IgD-negative memory B cell (primary cell): ENCODE data around the gene SERBP1. TPM values are rescaled to one million over a fixed set of nuclear protein-coding genes. Genes with fewer than 3 reads are reported as not detected.
"Not testable (repeated sequence)": the region's sequence is repeated elsewhere in the genome, so short reads cannot be mapped to it uniquely, and the experiment has no call there.

ENCODE experiments used
- H3K27ac Mint-ChIP-seq, 3 donors: one replicate each; pipeline ENCODE4 v1.8.0; 2020 to 2022; ENCODE audit warnings: mild to moderate bottlenecking in 3 of 3, mixed read lengths in 3 of 3, moderate library complexity in 1 of 3
- H3K27me3 Mint-ChIP-seq: one replicate; pipeline ENCODE4 v1.8.0; 2021; ENCODE audit warnings: mixed read lengths
- H3K36me3 Mint-ChIP-seq: one replicate; pipeline ENCODE4 v1.8.0; 2020; ENCODE audit warnings: mild to moderate bottlenecking, mixed read lengths
- H3K4me1 Mint-ChIP-seq, 3 donors: one replicate each; pipeline ENCODE4 v1.8.0; 2020 to 2022; ENCODE audit warnings: mixed read lengths in 3 of 3, mild to moderate bottlenecking in 1 of 3
- H3K4me3 Mint-ChIP-seq, 4 donors: one replicate each; pipeline ENCODE4 v1.8.0; 2020 to 2022; ENCODE audit warnings: mild to moderate bottlenecking in 4 of 4, mixed read lengths in 4 of 4, moderate library complexity in 3 of 4
- H3K9me3 Mint-ChIP-seq, 3 donors: one replicate each; pipeline ENCODE4 v1.8.0; 2020 to 2021; ENCODE audit warnings: mixed read lengths in 3 of 3, mild to moderate bottlenecking in 1 of 3
- polyA plus RNA-seq: library from polyadenylated mRNA; unstranded; fragments of 300-500 nt; fragmentation: Illumina TruSeq; gene quantifications from one replicate; pipeline ENCODE4 v1.2.3, GENCODE V29; 2021

SERBP1 gene
- polyA plus RNA-seq, 1 donor from 2014 or later = 117 TPM

DNA sequence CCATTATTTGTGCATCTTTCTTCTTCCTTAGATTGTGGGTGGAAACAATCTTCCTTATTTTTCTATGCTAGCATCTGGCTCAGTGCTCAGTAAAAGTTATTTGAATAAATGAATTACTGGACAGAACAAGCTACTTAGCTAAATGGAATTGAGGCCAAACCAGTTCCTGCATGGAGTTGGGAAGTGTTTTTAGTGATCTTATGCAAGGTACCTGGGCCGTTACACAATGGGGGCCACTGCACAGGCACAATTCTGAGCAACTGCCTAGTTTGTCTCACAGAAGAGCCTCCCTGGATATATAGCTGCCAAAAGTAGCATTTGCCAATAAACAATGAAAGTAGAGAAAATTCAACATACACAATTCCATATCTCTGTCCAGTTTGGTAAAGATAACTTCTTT is 27.0 kb upstream of the SERBP1 start:
- no peak overlapping the region for H3K27ac Mint-ChIP-seq
- no peak overlapping the region for H3K4me3 Mint-ChIP-seq
- H3K4me1 Mint-ChIP-seq = no peaks in the 10 kb centered on the region
- H3K36me3 Mint-ChIP-seq = no peaks in the 10 kb centered on the region
- H3K27me3 Mint-ChIP-seq = no peaks in the 10 kb centered on the region
- H3K9me3 Mint-ChIP-seq = no peaks in the 10 kb centered on the region

DNA sequence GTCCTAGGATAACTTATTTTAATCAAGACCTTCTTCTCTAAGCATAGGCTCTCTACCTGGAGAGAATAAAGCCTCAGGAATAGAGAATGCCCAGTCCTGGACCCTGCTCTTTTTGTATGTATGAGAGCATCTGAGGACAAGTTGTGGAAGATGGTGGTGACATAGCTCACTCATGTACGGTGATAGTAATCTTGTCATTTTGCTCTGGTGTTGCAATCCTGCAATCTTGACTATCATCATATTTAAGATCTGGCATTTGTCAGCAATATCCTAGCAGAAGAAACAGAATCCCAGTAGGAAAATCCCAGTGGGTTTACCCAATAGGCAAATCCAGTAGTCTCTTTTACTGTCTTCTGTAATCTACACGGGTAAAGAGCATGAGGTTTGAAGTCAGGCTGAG is 21.6 kb upstream of the SERBP1 start:
- Mint-ChIP-seq H3K4me1 (no peaks in the 10 kb centered on the region), H3K36me3 (peaks cover 3% of the 10 kb centered on the region), H3K27me3 (peaks cover 2% of the 10 kb centered on the region), H3K27ac (no peak overlapping the region), H3K9me3 (no peaks in the 10 kb centered on the region), H3K4me3 (no peak overlapping the region)

DNA sequence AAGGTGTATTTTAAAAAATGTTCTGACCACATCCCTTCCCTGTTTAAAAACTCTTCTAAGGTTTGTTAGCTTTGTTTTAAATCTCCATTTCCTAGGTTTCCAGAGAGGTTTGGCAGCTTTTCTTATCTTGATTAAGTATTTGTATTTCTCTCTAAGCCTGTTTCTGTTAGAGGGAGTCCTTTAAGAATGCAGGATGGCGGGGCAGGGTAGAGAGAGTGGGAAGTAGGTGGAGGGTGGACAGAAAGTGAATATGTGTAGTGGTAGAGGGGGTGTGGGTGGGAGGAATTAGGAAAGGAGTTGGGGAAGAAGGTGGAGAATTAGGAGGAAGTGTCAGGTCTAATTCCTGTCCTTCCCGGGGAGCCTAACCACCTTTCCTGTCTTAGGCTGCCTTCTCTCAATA is 21.2 kb upstream of the SERBP1 start:
- peaks cover 4% of the 10 kb centered on the region for H3K27me3 Mint-ChIP-seq
- H3K4me3 Mint-ChIP-seq = no peak overlapping the region
- H3K9me3 Mint-ChIP-seq = no peaks in the 10 kb centered on the region
- H3K4me1 Mint-ChIP-seq = peaks cover under 1 to 2% (median under 1%) of the 10 kb centered on the region in 3 donors
- peaks cover 3% of the 10 kb centered on the region for H3K36me3 Mint-ChIP-seq
- H3K27ac Mint-ChIP-seq = no peak overlapping the region

DNA sequence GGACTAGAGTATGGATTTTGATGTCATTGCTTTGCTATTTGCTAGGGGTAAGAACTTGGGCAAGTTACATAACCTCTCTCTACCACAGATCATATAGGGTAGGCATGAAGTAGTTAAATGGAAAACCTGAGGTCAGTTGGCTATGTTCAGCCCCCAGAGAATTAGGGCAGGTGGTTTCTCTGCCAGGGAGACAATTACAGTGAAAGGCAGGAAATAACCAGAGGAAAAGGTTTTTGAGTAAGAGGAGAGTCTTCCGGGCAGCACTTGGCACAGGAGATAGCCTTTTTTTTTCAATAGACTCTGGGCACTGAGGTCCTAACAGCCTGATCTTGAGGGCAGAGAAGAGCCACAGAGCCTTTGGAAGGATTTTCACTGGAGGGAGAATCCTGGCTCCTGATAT is 16.7 kb upstream of the SERBP1 start:
- Mint-ChIP-seq H3K4me1 (peaks cover 4 to 9% (median 4%) of the 10 kb centered on the region in 3 donors), H3K36me3 (peaks cover 3% of the 10 kb centered on the region), H3K27me3 (peaks cover 4% of the 10 kb centered on the region), H3K4me3 (no peak overlapping the region), H3K9me3 (no peaks in the 10 kb centered on the region), H3K27ac (no peak overlapping the region)

GRCh38 chr1:67446014-67446413 is 15.8 kb upstream of the SERBP1 start:
- not testable (repeated sequence) for H3K36me3 Mint-ChIP-seq, H3K27ac Mint-ChIP-seq, H3K9me3 Mint-ChIP-seq, H3K27me3 Mint-ChIP-seq, H3K4me1 Mint-ChIP-seq, H3K4me3 Mint-ChIP-seq

- no peak overlapping the region for H3K4me3 Mint-ChIP-seq
- H3K9me3 Mint-ChIP-seq = no peaks in the 10 kb centered on the region
- peaks cover 3% of the 10 kb centered on the region for H3K27me3 Mint-ChIP-seq
- H3K4me1 Mint-ChIP-seq = peaks cover 5 to 9% (median 7%) of the 10 kb centered on the region in 3 donors
- no peaks in the 10 kb centered on the region for H3K36me3 Mint-ChIP-seq
- H3K27ac Mint-ChIP-seq = peak overlapping the region in 1 of 3 donors; percentile 45
Observed at GRCh38 chr1:67441739-67442281, 11.6 kb upstream of the SERBP1 start.

DNA sequence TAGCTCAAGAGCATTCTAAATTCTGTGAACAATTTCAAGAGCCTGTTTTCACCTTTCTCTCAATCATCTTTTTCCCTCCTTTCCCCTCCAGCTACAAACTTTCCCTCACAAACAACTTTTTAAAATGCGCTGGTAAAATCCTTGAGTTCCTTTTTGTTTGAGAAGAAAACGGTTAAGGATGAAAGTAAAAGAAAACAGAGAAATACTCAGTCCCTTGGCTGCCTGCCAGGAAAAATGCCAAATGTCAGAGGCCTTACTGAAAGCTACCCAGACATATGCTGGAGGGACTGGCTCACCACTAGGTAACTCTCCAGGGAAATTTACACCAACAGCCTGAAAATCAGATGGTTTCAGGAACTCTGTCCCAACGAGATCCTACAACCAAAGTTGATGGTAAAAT is 11.0 kb upstream of the SERBP1 start:
- H3K27ac Mint-ChIP-seq = no peak overlapping the region
- no peaks in the 10 kb centered on the region for H3K27me3 Mint-ChIP-seq
- H3K4me3 Mint-ChIP-seq = no peak overlapping the region
- H3K36me3 Mint-ChIP-seq = no peaks in the 10 kb centered on the region
- peaks cover 2 to 5% (median 4%) of the 10 kb centered on the region in 3 donors for H3K4me1 Mint-ChIP-seq
- H3K9me3 Mint-ChIP-seq = no peaks in the 10 kb centered on the region

DNA sequence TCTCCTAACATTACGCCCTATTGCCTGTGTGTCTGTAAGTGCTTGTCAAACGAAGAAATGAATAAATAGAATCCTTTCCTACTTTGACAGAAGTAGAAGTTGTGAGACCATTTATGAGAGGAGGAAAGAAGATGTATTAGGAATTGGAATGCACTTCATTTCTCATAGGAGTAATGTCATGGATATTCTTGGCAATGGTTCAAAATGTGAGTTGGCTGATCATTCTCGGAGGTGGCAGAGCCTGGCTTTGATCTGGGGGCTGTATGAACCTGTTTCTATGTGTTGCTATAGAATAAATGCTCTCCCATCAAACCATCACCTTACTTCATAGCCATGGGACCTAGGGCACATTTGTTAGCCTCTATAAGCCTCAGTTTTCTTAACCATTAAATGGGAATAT is 10.1 kb upstream of the SERBP1 start:
- Mint-ChIP-seq H3K36me3 (no peaks in the 10 kb centered on the region), H3K27me3 (no peaks in the 10 kb centered on the region), H3K4me3 (no peak overlapping the region), H3K27ac (no peak overlapping the region), H3K9me3 (no peaks in the 10 kb centered on the region), H3K4me1 (peaks cover 1 to 3% (median 3%) of the 10 kb centered on the region in 3 donors)

GRCh38 chr1:67439277-67440029 is 9.3 kb upstream of the SERBP1 start:
- Mint-ChIP-seq H3K27me3 (no peaks in the 10 kb centered on the region), H3K4me3 (no peak overlapping the region), H3K9me3 (no peaks in the 10 kb centered on the region), H3K4me1 (peaks cover 0 to 3% (median 1%) of the 10 kb centered on the region in 3 donors), H3K36me3 (no peaks in the 10 kb centered on the region), H3K27ac (no peak overlapping the region)

GRCh38 chr1:67437961-67438360 is 7.8 kb upstream of the SERBP1 start:
- no peaks in the 10 kb centered on the region for H3K36me3 Mint-ChIP-seq
- no peaks in the 10 kb centered on the region for H3K27me3 Mint-ChIP-seq
- peak overlapping the region in 1 of 4 donors; percentile 64 for H3K4me3 Mint-ChIP-seq
- no peaks in the 10 kb centered on the region for H3K9me3 Mint-ChIP-seq
- H3K4me1 Mint-ChIP-seq = peaks cover 6 to 10% (median 7%) of the 10 kb centered on the region in 3 donors
- no peak overlapping the region for H3K27ac Mint-ChIP-seq

DNA sequence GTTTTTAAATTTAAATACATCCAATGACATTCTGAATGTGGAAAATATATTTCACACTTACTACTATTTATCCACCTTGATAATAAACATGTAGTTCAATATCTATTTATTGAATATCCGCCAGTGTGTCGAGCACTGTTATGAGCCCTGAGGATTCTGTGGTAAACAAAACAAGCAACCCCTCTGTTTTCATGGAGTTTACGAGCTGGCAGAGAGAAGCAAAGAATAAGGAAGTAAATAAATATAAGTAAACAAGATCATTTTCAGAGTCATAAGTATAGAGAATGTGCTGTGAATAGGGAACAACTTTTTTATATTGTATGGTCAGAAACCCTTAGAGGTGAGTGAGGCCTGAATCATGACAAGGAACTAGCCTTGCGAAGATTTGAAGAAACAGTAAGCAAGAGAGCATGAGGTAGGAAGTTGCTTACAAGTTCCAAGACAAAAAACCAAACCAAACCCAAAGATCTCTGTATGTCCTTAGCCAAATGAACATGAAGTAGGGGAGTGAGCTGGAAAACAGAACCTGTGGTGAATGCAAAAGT is 6.4 kb upstream of the SERBP1 start:
- Mint-ChIP-seq H3K9me3 (no peaks in the 10 kb centered on the region), H3K4me3 (no peak overlapping the region), H3K27me3 (no peaks in the 10 kb centered on the region), H3K27ac (no peak overlapping the region), H3K36me3 (no peaks in the 10 kb centered on the region), H3K4me1 (peaks cover 11 to 15% (median 12%) of the 10 kb centered on the region in 3 donors)

DNA sequence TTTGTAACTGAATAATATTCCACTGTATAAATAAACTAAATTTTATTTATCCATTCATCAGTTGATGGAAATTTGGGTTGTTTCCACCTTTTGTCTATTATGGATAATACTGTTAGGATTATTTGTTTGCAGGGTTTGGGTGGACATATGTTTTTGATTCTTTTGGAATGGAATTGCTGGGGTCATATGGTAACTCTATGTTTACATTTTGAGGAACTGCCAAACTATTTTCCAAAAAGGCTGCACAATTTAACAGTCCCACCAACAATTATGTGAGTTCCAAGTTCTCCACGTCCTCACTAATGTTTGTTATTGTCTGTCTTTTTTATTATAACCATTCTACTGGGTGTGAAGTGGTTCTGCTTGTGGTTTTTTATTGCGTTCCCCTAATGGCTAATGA is 4.3 kb upstream of the SERBP1 start:
- no peak overlapping the region for H3K27ac Mint-ChIP-seq
- H3K4me1 Mint-ChIP-seq = peaks cover 13 to 19% (median 17%) of the 10 kb centered on the region in 3 donors
- H3K4me3 Mint-ChIP-seq = peak overlapping the region in 2 of 4 donors; percentile 11 to 30
- no peaks in the 10 kb centered on the region for H3K27me3 Mint-ChIP-seq
- no peaks in the 10 kb centered on the region for H3K9me3 Mint-ChIP-seq
- H3K36me3 Mint-ChIP-seq = no peaks in the 10 kb centered on the region

GRCh38 chr1:67433837-67434236 is 3.6 kb upstream of the SERBP1 start:
- Mint-ChIP-seq H3K27me3 (no peaks in the 10 kb centered on the region), H3K4me1 (peaks cover 13 to 21% (median 17%) of the 10 kb centered on the region in 3 donors), H3K9me3 (no peaks in the 10 kb centered on the region), H3K4me3 (peak overlapping the region in 1 of 4 donors; percentile 30), H3K27ac (peak overlapping the region in 2 of 3 donors; percentile 43 to 85), H3K36me3 (peaks cover under 1% of the 10 kb centered on the region)

- Mint-ChIP-seq H3K27me3 (no peaks in the 10 kb centered on the region), H3K4me1 (peaks cover 15 to 28% (median 17%) of the 10 kb centered on the region in 3 donors), H3K4me3 (peak overlapping the region in 1 of 4 donors; percentile 39), H3K36me3 (peaks cover 4% of the 10 kb centered on the region), H3K9me3 (no peaks in the 10 kb centered on the region), H3K27ac (no peak overlapping the region)
Observed at GRCh38 chr1:67432745-67433144, 2.5 kb upstream of the SERBP1 start.

DNA sequence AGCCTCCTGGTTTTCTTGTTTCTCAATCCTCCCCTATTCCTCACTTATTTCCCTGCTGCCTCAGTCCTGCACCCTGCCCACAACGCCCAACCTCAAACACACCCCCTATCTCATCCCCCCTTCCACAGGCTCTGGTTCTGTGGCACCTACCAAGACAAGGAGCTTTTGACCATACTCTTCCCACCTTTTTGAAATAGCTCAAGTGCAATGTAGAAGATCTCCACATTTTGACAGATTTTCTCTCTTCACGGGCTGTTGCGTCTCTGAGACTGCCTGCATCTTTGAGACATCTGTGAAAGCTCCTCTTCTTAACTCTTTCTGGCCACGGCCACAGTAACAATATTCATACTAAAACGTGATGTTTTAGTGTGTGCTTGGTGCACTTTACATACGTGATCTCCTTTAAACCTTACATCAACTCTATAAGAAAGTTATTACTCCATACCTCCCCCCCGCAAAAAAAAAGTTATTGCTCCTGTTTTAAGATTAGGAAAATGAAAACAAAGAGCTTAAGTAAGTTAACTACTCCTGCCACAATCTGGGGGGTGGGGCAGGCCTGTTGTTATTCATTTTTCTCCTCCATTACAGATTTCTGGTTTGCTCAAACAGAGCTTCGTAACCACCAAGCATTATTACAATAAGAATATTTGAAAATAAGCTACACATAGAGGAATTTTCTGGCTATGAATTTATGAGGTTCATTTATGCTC is 1.8 kb upstream of the SERBP1 start:
- Mint-ChIP-seq H3K27me3 (no peaks in the 10 kb centered on the region), H3K4me3 (peak overlapping the region; percentile 72 to 94 (median 76)), H3K27ac (peak overlapping the region; percentile 88 to 97 (median 96)), H3K36me3 (peaks cover 4% of the 10 kb centered on the region), H3K9me3 (no peaks in the 10 kb centered on the region), H3K4me1 (peaks cover 22 to 35% (median 24%) of the 10 kb centered on the region in 3 donors)
